Measurements from ENCODE around the gene NSMCE4A. TPM values are rescaled to one million over a fixed set of nuclear protein-coding genes. Genes with fewer than 3 reads are reported as not detected.

NSMCE4A gene
- polyA plus RNA-seq, 1 donor from 2014 or later, result 133 TPM

DNA sequence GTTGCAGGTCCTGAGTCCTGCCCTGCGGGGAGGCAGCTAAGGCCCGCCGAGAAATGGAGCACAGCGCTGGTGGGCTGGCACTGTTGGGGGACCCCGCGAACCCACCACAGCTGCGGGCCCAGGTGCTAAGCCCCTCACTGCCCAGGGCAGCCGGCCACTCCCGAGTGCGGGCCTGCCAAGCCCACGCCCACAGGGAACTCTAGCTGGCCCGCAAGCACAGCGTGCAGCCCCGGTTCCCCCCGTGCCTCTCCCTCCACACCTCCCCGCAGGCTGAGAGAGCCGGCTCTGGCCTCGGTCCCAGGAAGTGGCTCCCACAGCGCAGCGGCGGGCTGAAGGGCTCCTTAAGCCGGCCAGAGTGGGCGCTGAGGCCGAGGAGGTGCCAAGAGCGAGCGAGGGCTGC, 3.5 kb upstream of the NSMCE4A start:
- Histone ChIP-seq H3K4me2 (ENCODE audit: low read length) (no peak overlapping the region), H3K27me3 (ENCODE audit: insufficient read depth, low read depth, low read length) (no peaks in the 10 kb centered on the region), H3K27ac (ENCODE audit: low read length) (no peak overlapping the region), H3K9ac (ENCODE audit: low read length) (no peak overlapping the region), H3K9me3 (ENCODE audit: low read length) (no peaks in the 10 kb centered on the region), H3K4me3 (ENCODE audit: low read length) (no peak overlapping the region), H3K9me2 (ENCODE audit: insufficient read depth, low read length) (no peaks in the 10 kb centered on the region), H3F3A (ENCODE audit: insufficient read depth, low read length, poor library complexity, severe bottlenecking) (no peaks in the 10 kb centered on the region), H3K36me3 (ENCODE audit: insufficient read depth, low read length) (no peaks in the 10 kb centered on the region), H2AFZ (ENCODE audit: low read depth, low read length) (no peak overlapping the region), H4K20me1 (ENCODE audit: insufficient read depth) (no peaks in the 10 kb centered on the region), H3K79me2 (replicated peaks; ENCODE audit: insufficient read depth, low read length) (peaks cover 8% of the 10 kb centered on the region)
- no peak for TF ChIP-seq POLR2AphosphoS5 (IDR thresholded peaks at IDR 0.05)
- no peak for TF ChIP-seq EZH2 (IDR thresholded peaks at IDR 0.05; ENCODE audit: borderline replicate concordance, insufficient read depth, low read length, poor library complexity, severe bottlenecking)
- TF ChIP-seq CTCF (IDR thresholded peaks at IDR 0.05; ENCODE audit: poor library complexity, severe bottlenecking), result no peak
- no peak for TF ChIP-seq TAF1 (IDR thresholded peaks at IDR 0.05; ENCODE audit: low read depth)
- no peak for TF ChIP-seq SMC3 (conservative IDR thresholded peaks at IDR 0.05; ENCODE audit: poor library complexity)
- TF ChIP-seq MXI1 (conservative IDR thresholded peaks at IDR 0.05; ENCODE audit: poor library complexity, severe bottlenecking), result no peak
- TF ChIP-seq REST (IDR thresholded peaks at IDR 0.05; ENCODE audit: borderline replicate concordance), result no peak
- TF ChIP-seq EP300 (conservative IDR thresholded peaks at IDR 0.05; ENCODE audit: poor library complexity, severe bottlenecking), result no peak
- TF ChIP-seq RAD21 (conservative IDR thresholded peaks at IDR 0.05), result no peak

DNA sequence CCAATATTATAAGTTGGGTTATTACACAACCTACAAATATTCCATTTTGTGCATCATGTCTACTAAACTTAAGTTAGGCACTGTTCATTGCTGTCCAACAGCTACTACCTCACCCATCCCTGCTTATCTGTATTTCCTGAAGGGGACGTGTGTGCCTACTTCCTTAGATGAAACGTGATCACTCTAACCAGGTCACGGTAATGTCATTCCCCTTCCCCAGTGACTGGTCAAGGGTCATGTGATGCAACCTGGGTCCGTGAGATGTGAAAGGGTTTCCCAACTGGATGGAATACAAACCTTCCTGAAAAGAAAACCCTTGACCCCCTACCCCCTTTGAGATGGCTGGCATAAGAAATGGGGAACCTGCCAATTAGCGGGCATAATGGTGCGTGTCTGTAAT, 1.6 kb upstream of the NSMCE4A start:
- TF ChIP-seq EZH2 (IDR thresholded peaks at IDR 0.05; ENCODE audit: borderline replicate concordance, insufficient read depth, low read length, poor library complexity, severe bottlenecking), result no peak
- TF ChIP-seq SMC3 (conservative IDR thresholded peaks at IDR 0.05; ENCODE audit: poor library complexity), result no peak
- no peak for TF ChIP-seq TAF1 (IDR thresholded peaks at IDR 0.05; ENCODE audit: low read depth)
- no peak for TF ChIP-seq MXI1 (conservative IDR thresholded peaks at IDR 0.05; ENCODE audit: poor library complexity, severe bottlenecking)
- TF ChIP-seq POLR2AphosphoS5 (IDR thresholded peaks at IDR 0.05), result no peak
- TF ChIP-seq RAD21 (conservative IDR thresholded peaks at IDR 0.05), result no peak
- no peak for TF ChIP-seq EP300 (conservative IDR thresholded peaks at IDR 0.05; ENCODE audit: poor library complexity, severe bottlenecking)
- no peak for TF ChIP-seq REST (IDR thresholded peaks at IDR 0.05; ENCODE audit: borderline replicate concordance)
- TF ChIP-seq CTCF (IDR thresholded peaks at IDR 0.05; ENCODE audit: poor library complexity, severe bottlenecking), result no peak
- Histone ChIP-seq H3K27me3 (ENCODE audit: insufficient read depth, low read depth, low read length) (no peaks in the 10 kb centered on the region), H3K36me3 (ENCODE audit: insufficient read depth, low read length) (no peaks in the 10 kb centered on the region), H3F3A (ENCODE audit: insufficient read depth, low read length, poor library complexity, severe bottlenecking) (no peaks in the 10 kb centered on the region), H3K27ac (ENCODE audit: low read length) (no peak overlapping the region), H3K4me2 (ENCODE audit: low read length) (no peak overlapping the region), H3K9me3 (ENCODE audit: low read length) (no peaks in the 10 kb centered on the region), H2AFZ (ENCODE audit: low read depth, low read length) (no peak overlapping the region), H3K4me3 (ENCODE audit: low read length) (no peak overlapping the region), H3K9ac (ENCODE audit: low read length) (no peak overlapping the region), H4K20me1 (ENCODE audit: insufficient read depth) (no peaks in the 10 kb centered on the region), H3K79me2 (replicated peaks; ENCODE audit: insufficient read depth, low read length) (peaks cover 11% of the 10 kb centered on the region), H3K9me2 (ENCODE audit: insufficient read depth, low read length) (no peaks in the 10 kb centered on the region)
